Mucosa of rectum (tissue), 2 donors: ENCODE data around the gene JAKMIP1.

Experiments
- H3K27ac ChIP-seq, 2 donors: one replicate each; pipeline ENCODE4 v1.7.0; 2013; ENCODE audit warnings: inconsistent platforms in 2 of 2, low read depth in 2 of 2, low read length in 2 of 2
- H3K27me3 ChIP-seq, 2 donors: one replicate each; pipeline ENCODE4 v1.7.0; 2013; ENCODE audit warnings: low read length in 2 of 2; ENCODE audit not compliant: control insufficient read depth in 2 of 2, insufficient read depth in 2 of 2
- H3K36me3 ChIP-seq, 2 donors: one replicate each; pipeline ENCODE4 v1.7.0; 2013; ENCODE audit warnings: low read length in 2 of 2; ENCODE audit not compliant: control insufficient read depth in 2 of 2, insufficient read depth in 2 of 2
- H3K4me1 ChIP-seq, 2 donors: one replicate each; pipeline ENCODE4 v1.7.0; 2013; ENCODE audit warnings: low read length in 2 of 2, mild to moderate bottlenecking in 1 of 2; ENCODE audit not compliant: control insufficient read depth in 2 of 2, insufficient read depth in 2 of 2
- H3K4me3 ChIP-seq, 2 donors: one replicate each; pipeline ENCODE4 v1.7.0; 2013; ENCODE audit warnings: low read length in 2 of 2
- H3K9ac ChIP-seq, 2 donors: one replicate each; pipeline ENCODE4 v1.7.0; 2013; ENCODE audit warnings: low read length in 2 of 2, low read depth in 1 of 2, mild to moderate bottlenecking in 1 of 2
- H3K9me3 ChIP-seq, 2 donors: one replicate each; pipeline ENCODE4 v1.7.0; 2013; ENCODE audit warnings: low read length in 2 of 2; ENCODE audit not compliant: control insufficient read depth in 2 of 2
- donor health status: healthy.
- donor health status: Normal muscosa, but diverticular disease.

JAKMIP1 gene

GRCh38 chr4:6046526-6047129, 153.7 kb downstream of the JAKMIP1 start:
- no peak overlapping the region for H3K27ac ChIP-seq
- H3K9ac ChIP-seq, result no peak overlapping the region
- no peaks in the 10 kb centered on the region for H3K9me3 ChIP-seq
- H3K4me1 ChIP-seq, result no peaks in the 10 kb centered on the region
- no peaks in the 10 kb centered on the region for H3K36me3 ChIP-seq
- H3K27me3 ChIP-seq, result no peaks in the 10 kb centered on the region
- no peak overlapping the region for H3K4me3 ChIP-seq

GRCh38 chr4:6044805-6045204, 155.5 kb downstream of the JAKMIP1 start:
- no peak overlapping the region for H3K27ac ChIP-seq
- no peaks in the 10 kb centered on the region for H3K27me3 ChIP-seq

GRCh38 chr4:6044276-6044675, 156.1 kb downstream of the JAKMIP1 start:
- no peak overlapping the region for H3K4me3 ChIP-seq
- H3K4me1 ChIP-seq, result no peaks in the 10 kb centered on the region
- H3K27me3 ChIP-seq, result no peaks in the 10 kb centered on the region
- H3K36me3 ChIP-seq, result no peaks in the 10 kb centered on the region
- no peak overlapping the region for H3K9ac ChIP-seq
- no peak overlapping the region for H3K27ac ChIP-seq
- no peaks in the 10 kb centered on the region for H3K9me3 ChIP-seq

More at GRCh38 chr4:6044805-6045204, 155.5 kb downstream of the JAKMIP1 start:
- Histone ChIP-seq H3K9me3 (no peaks in the 10 kb centered on the region), H3K9ac (no peak overlapping the region), H3K4me3 (no peak overlapping the region), H3K4me1 (no peaks in the 10 kb centered on the region), H3K36me3 (no peaks in the 10 kb centered on the region)

- Histone ChIP-seq H3K9ac (no peak overlapping the region), H3K4me3 (no peak overlapping the region), H3K27ac (no peak overlapping the region), H3K36me3 (no peaks in the 10 kb centered on the region), H3K9me3 (no peaks in the 10 kb centered on the region), H3K27me3 (no peaks in the 10 kb centered on the region), H3K4me1 (no peaks in the 10 kb centered on the region)
These were observed 156.5 kb downstream of the JAKMIP1 start for GRCh38 chr4:6043843-6044242.

GRCh38 chr4:6043188-6043587, 157.2 kb downstream of the JAKMIP1 start:
- Histone ChIP-seq H3K9me3 (no peaks in the 10 kb centered on the region), H3K4me1 (no peaks in the 10 kb centered on the region), H3K36me3 (no peaks in the 10 kb centered on the region), H3K27ac (no peak overlapping the region), H3K9ac (no peak overlapping the region), H3K4me3 (no peak overlapping the region), H3K27me3 (no peaks in the 10 kb centered on the region)

- Histone ChIP-seq H3K27me3 (no peaks in the 10 kb centered on the region), H3K36me3 (no peaks in the 10 kb centered on the region), H3K27ac (no peak overlapping the region), H3K4me1 (no peaks in the 10 kb centered on the region), H3K9ac (no peak overlapping the region), H3K9me3 (no peaks in the 10 kb centered on the region), H3K4me3 (no peak overlapping the region)
These were observed 157.9 kb downstream of the JAKMIP1 start for GRCh38 chr4:6042293-6043063.

GRCh38 chr4:6041800-6042199, 158.5 kb downstream of the JAKMIP1 start:
- Histone ChIP-seq H3K36me3 (no peaks in the 10 kb centered on the region), H3K9me3 (no peaks in the 10 kb centered on the region), H3K9ac (no peak overlapping the region), H3K27ac (no peak overlapping the region), H3K4me3 (no peak overlapping the region), H3K27me3 (no peaks in the 10 kb centered on the region), H3K4me1 (no peaks in the 10 kb centered on the region)

GRCh38 chr4:6038711-6039110, 161.6 kb downstream of the JAKMIP1 start:
- Histone ChIP-seq H3K4me1 (no peaks in the 10 kb centered on the region), H3K9me3 (no peaks in the 10 kb centered on the region), H3K9ac (no peak overlapping the region), H3K27me3 (no peaks in the 10 kb centered on the region), H3K36me3 (no peaks in the 10 kb centered on the region), H3K27ac (no peak overlapping the region), H3K4me3 (no peak overlapping the region)

GRCh38 chr4:6035786-6036185, 164.6 kb downstream of the JAKMIP1 start:
- Histone ChIP-seq H3K9ac (no peak overlapping the region), H3K4me3 (no peak overlapping the region), H3K4me1 (no peaks in the 10 kb centered on the region), H3K9me3 (no peaks in the 10 kb centered on the region), H3K27ac (no peak overlapping the region), H3K27me3 (no peaks in the 10 kb centered on the region), H3K36me3 (no peaks in the 10 kb centered on the region)

GRCh38 chr4:6033381-6033780, 167.0 kb downstream of the JAKMIP1 start:
- Histone ChIP-seq H3K9me3 (no peaks in the 10 kb centered on the region), H3K36me3 (no peaks in the 10 kb centered on the region), H3K9ac (no peak overlapping the region), H3K27ac (no peak overlapping the region), H3K27me3 (no peaks in the 10 kb centered on the region), H3K4me1 (no peaks in the 10 kb centered on the region), H3K4me3 (no peak overlapping the region)
